Measurements from ENCODE around the gene SLC25A46. TPM values are rescaled to one million over a fixed set of nuclear protein-coding genes. Genes with fewer than 3 reads are reported as not detected.
"Not testable (repeated sequence)": the region's sequence is repeated elsewhere in the genome, so short reads cannot be mapped to it uniquely, and the experiment has no call there.

SLC25A46 gene
- total RNA-seq, 6 experiments from 2014 or later = 46.9 to 54.2 (median 49.2) TPM

- DNase-seq = no peak
- Mint-ChIP-seq H3K9me3 (no peaks in the 10 kb centered on the region; the same call in 1 of the 2 replicates), H3K36me3 (ENCODE audit: low read depth) (no peaks in the 10 kb centered on the region), H3K27ac (no peak overlapping the region), H3K27me3 (ENCODE audit: insufficient read depth) (no peaks in the 10 kb centered on the region; the same call in 1 of the 2 replicates), H3K4me3 (no peak overlapping the region), H3K4me1 (ENCODE audit: low read depth) (no peaks in the 10 kb centered on the region; the same call in 1 of the 2 replicates)
- no peak for TF ChIP-seq CTCF (IDR thresholded peaks at IDR 0.05)
Observed at GRCh38 chr5:110785356-110785755, 46.5 kb downstream of the SLC25A46 start.

DNA sequence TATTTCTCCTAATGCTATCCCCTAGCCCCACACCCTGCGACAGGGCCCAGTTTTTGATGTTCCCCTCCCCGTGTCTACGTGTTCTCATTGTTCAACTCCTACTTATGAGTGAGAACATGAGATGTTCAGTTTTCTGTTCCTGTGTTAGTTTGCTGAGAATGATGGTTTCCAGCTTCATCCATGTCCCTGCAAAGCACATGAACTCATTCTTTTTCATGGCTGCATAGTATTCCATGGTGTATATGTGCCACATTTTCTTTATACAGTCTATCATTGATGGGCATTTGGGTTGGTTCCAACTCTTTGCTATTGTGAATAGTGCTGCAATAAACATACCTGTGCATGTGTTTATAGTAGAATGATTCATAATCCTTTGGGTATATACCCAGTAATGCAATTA, 49.2 kb downstream of the SLC25A46 start:
- not testable (repeated sequence) for H3K36me3 Mint-ChIP-seq (ENCODE audit: low read depth); H3K9me3 Mint-ChIP-seq; H3K27me3 Mint-ChIP-seq (ENCODE audit: insufficient read depth); H3K4me1 Mint-ChIP-seq (ENCODE audit: low read depth); H3K27ac Mint-ChIP-seq; DNase-seq; H3K4me3 Mint-ChIP-seq

- peak; percentile 26 for DNase-seq
- TF ChIP-seq CTCF (IDR thresholded peaks at IDR 0.05) = peak; percentile 53
- Mint-ChIP-seq H3K4me3 (no peak overlapping the region), H3K4me1 (ENCODE audit: low read depth) (no peaks in the 10 kb centered on the region; the same call in 1 of the 2 replicates), H3K27ac (no peak overlapping the region), H3K36me3 (ENCODE audit: low read depth) (no peaks in the 10 kb centered on the region), H3K27me3 (ENCODE audit: insufficient read depth) (no peaks in the 10 kb centered on the region), H3K9me3 (no peaks in the 10 kb centered on the region; the same call in 1 of the 2 replicates)
Observed at GRCh38 chr5:110790673-110791072, 51.9 kb downstream of the SLC25A46 start.

- H3K9me3 Mint-ChIP-seq = peaks cover 33% of the 10 kb centered on the region
- no peak overlapping the region for H3K4me3 Mint-ChIP-seq
- no peaks in the 10 kb centered on the region for H3K36me3 Mint-ChIP-seq (ENCODE audit: low read depth)
- no peaks in the 10 kb centered on the region for H3K4me1 Mint-ChIP-seq (ENCODE audit: low read depth)
- DNase-seq = no peak
- no peak for TF ChIP-seq CTCF (IDR thresholded peaks at IDR 0.05)
- H3K27me3 Mint-ChIP-seq (ENCODE audit: insufficient read depth) = peaks cover 6% of the 10 kb centered on the region
- H3K27ac Mint-ChIP-seq = no peak overlapping the region
Observed at GRCh38 chr5:110802998-110803397, 64.2 kb downstream of the SLC25A46 start.

GRCh38 chr5:110803467-110804326, 64.9 kb downstream of the SLC25A46 start:
- Mint-ChIP-seq H3K36me3 (ENCODE audit: low read depth) (no peaks in the 10 kb centered on the region), H3K27ac (no peak overlapping the region), H3K4me3 (no peak overlapping the region), H3K9me3 (peaks cover 33% of the 10 kb centered on the region), H3K27me3 (ENCODE audit: insufficient read depth) (peaks cover 6% of the 10 kb centered on the region), H3K4me1 (ENCODE audit: low read depth) (no peaks in the 10 kb centered on the region)
- DNase-seq = no peak
- no peak for TF ChIP-seq CTCF (IDR thresholded peaks at IDR 0.05)

GRCh38 chr5:110807169-110807568, 68.4 kb downstream of the SLC25A46 start:
- no peaks in the 10 kb centered on the region for H3K36me3 Mint-ChIP-seq (ENCODE audit: low read depth)
- H3K4me1 Mint-ChIP-seq (ENCODE audit: low read depth) = no peaks in the 10 kb centered on the region
- H3K27ac Mint-ChIP-seq = no peak overlapping the region
- TF ChIP-seq CTCF (IDR thresholded peaks at IDR 0.05) = no peak
- H3K9me3 Mint-ChIP-seq = peaks cover 26% of the 10 kb centered on the region
- DNase-seq = no peak
- H3K27me3 Mint-ChIP-seq (ENCODE audit: insufficient read depth) = peaks cover 6% of the 10 kb centered on the region
- no peak overlapping the region for H3K4me3 Mint-ChIP-seq
